ENCODE data around the gene RAB37. TPM values are rescaled to one million over a fixed set of nuclear protein-coding genes. Genes with fewer than 3 reads are reported as not detected.
A peak's percentile ranks its signal among the peaks of the same experiment; 100 is the strongest.

The RAB37 gene
- polyA plus RNA-seq, 1 of the 3 experiments (the other 2 are of a cell fraction) = 0.25 TPM

DNA sequence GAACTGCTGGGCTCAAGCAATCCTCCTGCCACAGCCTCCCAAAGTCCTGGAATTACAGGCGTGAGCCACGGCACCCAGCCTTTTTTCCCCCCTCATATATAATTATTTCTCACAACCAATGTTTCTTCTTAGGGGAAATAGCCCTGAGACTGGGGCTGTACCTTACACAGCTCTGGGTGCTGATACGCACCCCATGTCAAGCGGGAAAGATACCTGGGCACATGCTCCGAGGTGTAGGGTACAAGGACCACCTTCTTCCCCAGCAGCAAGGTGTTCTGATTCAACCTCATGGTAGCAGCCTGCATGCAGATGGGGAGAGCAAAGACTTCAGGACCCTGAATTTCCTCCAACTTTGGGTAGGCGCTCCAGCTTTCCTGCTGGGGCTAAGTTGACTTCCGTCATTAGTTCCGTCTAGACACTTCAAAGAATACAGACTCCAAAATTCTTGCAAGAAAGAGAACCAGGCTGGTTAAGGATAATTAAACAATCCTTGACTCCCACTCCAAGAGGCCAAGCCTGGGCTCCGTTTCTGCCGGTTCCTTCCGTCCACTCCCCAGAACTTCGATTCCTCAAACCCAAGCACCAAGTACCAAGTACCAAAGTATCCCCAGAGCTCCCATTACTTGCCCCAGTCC lies 38.5 kb downstream of the RAB37 start:
- POLR2A ChIA-PET = interaction anchor here (0.9 to 2.1 kb wide), 6 partner anchors 8 to 98 kb away, joined by 3 to 17 read pairs (median 6); partner anchors contain the start of genes FDXR and NHERF1
- peaks cover 8% of the 10 kb centered on the region for H4K20me1 ChIP-seq (ENCODE audit: insufficient read depth)

More for the DNA sequence above, 38.5 kb downstream of the RAB37 start:
- Histone ChIP-seq H2AFZ (ENCODE audit: low read depth) (peak overlapping the region; percentile 85), H3K27me3 (ENCODE audit: insufficient read depth) (no peaks in the 10 kb centered on the region), H3K27ac (ENCODE audit: low read depth in 2 of 2, low read length in 1 of 2) (peak overlapping the region; percentile 72 to 81), H3F3A (replicated peaks; ENCODE audit: insufficient read depth) (peaks cover 24% of the 10 kb centered on the region), H3K4me1 (ENCODE audit: control insufficient read depth in 1 of 2, insufficient read depth in 2 of 2, low read depth in 1 of 2, low read length in 1 of 2) (peaks cover 13 to 16% of the 10 kb centered on the region in 2 experiments; a peak in 3 of 4 replicates), H3K9me3 (no peaks in the 10 kb centered on the region), H3K36me3 (replicated peaks in 1 of 2; ENCODE audit: control insufficient read depth in 1 of 2, insufficient read depth in 2 of 2, low read length in 1 of 2) (peaks cover 30 to 45% of the 10 kb centered on the region in 2 experiments), H3K9ac (peak overlapping the region; percentile 90), H3K4me3 (ENCODE audit: low read depth in 2 of 2, low read length in 1 of 2) (peak overlapping the region; percentile 87 to 90), H3K79me2 (ENCODE audit: insufficient read depth) (peaks cover 54% of the 10 kb centered on the region), H3K9me2 (no peaks in the 10 kb centered on the region), H3K4me2 (peak overlapping the region; percentile 96)
- 35% methylated on average over 12 of the region's 12 CpGs for WGBS (ENCODE audit: low lambda C conversion rate)
- CTCF ChIA-PET = interaction anchor here (1.1 to 98.1 kb wide), 9 partner anchors 16 to 118 kb away, joined by 3 to 3869 read pairs (median 11); partner anchors contain the start of genes FDXR, GRIN2C, NHERF1 and RAB37
- no peak for DNase-seq
- TF ChIP-seq TAF1 (IDR thresholded peaks at IDR 0.05; ENCODE audit: borderline replicate concordance, low read depth, low read length) (no peak), NRF1 (IDR thresholded peaks at IDR 0.05; ENCODE audit: low read depth, low read length) (no peak), NFIC (IDR thresholded peaks at IDR 0.05; ENCODE audit: borderline replicate concordance) (no peak), CHD2 (IDR thresholded peaks at IDR 0.05; ENCODE audit: low read length, partially characterized antibody) (no peak), TEAD4 (IDR thresholded peaks at IDR 0.05; ENCODE audit: borderline replicate concordance, insufficient read depth) (no peak), GATA2 (CRISPR knock-in tag; IDR thresholded peaks at IDR 0.05) (no peak), FOXJ3 (CRISPR knock-in tag; IDR thresholded peaks at IDR 0.05) (no peak), TCF12 (IDR thresholded peaks at IDR 0.05) (no peak), JUND (IDR thresholded peaks at IDR 0.05) (no peak), RXRA (IDR thresholded peaks at IDR 0.05; ENCODE audit: borderline replicate concordance, low read depth) (no peak), SIN3A (IDR thresholded peaks at IDR 0.05; ENCODE audit: borderline replicate concordance, low read depth, low read length) (no peak), FOSL2 (IDR thresholded peaks at IDR 0.05; ENCODE audit: borderline replicate concordance, low read depth) (no peak)
- TF ChIP-seq, protein P1, sequence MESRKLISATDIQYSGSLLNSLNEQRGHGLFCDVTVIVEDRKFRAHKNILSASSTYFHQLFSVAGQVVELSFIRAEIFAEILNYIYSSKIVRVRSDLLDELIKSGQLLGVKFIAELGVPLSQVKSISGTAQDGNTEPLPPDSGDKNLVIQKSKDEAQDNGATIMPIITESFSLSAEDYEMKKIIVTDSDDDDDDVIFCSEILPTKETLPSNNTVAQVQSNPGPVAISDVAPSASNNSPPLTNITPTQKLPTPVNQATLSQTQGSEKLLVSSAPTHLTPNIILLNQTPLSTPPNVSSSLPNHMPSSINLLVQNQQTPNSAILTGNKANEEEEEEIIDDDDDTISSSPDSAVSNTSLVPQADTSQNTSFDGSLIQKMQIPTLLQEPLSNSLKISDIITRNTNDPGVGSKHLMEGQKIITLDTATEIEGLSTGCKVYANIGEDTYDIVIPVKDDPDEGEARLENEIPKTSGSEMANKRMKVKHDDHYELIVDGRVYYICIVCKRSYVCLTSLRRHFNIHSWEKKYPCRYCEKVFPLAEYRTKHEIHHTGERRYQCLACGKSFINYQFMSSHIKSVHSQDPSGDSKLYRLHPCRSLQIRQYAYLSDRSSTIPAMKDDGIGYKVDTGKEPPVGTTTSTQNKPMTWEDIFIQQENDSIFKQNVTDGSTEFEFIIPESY (IDR thresholded peaks at IDR 0.05; ENCODE audit: borderline replicate concordance, low read depth) = no peak
- TF ChIP-seq, protein P2, sequence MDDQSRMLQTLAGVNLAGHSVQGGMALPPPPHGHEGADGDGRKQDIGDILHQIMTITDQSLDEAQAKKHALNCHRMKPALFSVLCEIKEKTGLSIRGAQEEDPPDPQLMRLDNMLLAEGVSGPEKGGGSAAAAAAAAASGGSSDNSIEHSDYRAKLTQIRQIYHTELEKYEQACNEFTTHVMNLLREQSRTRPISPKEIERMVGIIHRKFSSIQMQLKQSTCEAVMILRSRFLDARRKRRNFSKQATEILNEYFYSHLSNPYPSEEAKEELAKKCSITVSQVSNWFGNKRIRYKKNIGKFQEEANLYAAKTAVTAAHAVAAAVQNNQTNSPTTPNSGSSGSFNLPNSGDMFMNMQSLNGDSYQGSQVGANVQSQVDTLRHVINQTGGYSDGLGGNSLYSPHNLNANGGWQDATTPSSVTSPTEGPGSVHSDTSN (IDR thresholded peaks at IDR 0.05) = no peak
- TF ChIP-seq, protein P3, sequence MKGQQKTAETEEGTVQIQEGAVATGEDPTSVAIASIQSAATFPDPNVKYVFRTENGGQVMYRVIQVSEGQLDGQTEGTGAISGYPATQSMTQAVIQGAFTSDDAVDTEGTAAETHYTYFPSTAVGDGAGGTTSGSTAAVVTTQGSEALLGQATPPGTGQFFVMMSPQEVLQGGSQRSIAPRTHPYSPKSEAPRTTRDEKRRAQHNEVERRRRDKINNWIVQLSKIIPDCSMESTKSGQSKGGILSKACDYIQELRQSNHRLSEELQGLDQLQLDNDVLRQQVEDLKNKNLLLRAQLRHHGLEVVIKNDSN (IDR thresholded peaks at IDR 0.05; ENCODE audit: borderline replicate concordance, low read depth) = no peak

Measured in SK-N-SH (cell line).